Right ventricle myocardium superior (tissue), 1 donor: ENCODE data around the gene MRPL18. TPM values are rescaled to one million over a fixed set of nuclear protein-coding genes. Genes with fewer than 3 reads are reported as not detected.
"Not testable (repeated sequence)": the region's sequence is repeated elsewhere in the genome, so short reads cannot be mapped to it uniquely, and the experiment has no call there.

Experiments
- ATAC-seq: fragments of 200-7000 bp; cut with Tn5 transposase; one replicate; pipeline ENCODE4 v1.9.1; 2020; ENCODE audit warnings: mild to moderate bottlenecking; ENCODE audit not compliant: poor library complexity
- DNase-seq: peaks from one replicate; pipeline ENCODE4 v3.0.0-alpha.2; 2020
- intact Hi-C: fragments of 100-400 bp; cut with DNase I; formaldehyde crosslinking; loops from one replicate; pipeline ENCODE4 v1.11.2; 2022
- long read RNA-seq: library from polyadenylated mRNA; unstranded; transcript quantifications from one replicate; pipeline ENCODE4 v2.0.0, GENCODE V29; 2021
- total RNA-seq: library from RNA; stranded (reverse); fragmentation: NEBNext Ultra II Directional; extraction: Animal tissue kit (Norgen Biotek cat#: 25700); gene quantifications from one replicate; pipeline ENCODE4 v1.2.1, GENCODE V29; 2021
- donor health status: DM: no; HTN: yes; CAD: no; lungs with severe emphysema.

The MRPL18 gene
- 64.1 TPM for total RNA-seq
- long read RNA-seq, transcript MRPL18-201 (4 exons, 978 nt): major isoform, 30 of 39 reads
- long read RNA-seq, partial matches to known transcripts: 2 of 39 reads
- long read RNA-seq, other reads (novel, unspliced or antisense): 5 of 39 reads

- DNase-seq: peak; percentile 95
- ATAC-seq: peak; percentile 94
- intact Hi-C loops: loop anchor here (2.0 kb wide), 1 partner anchor 98 kb away; the partner anchor contains the start of gene SOD2
These were observed at the start of gene MRPL18 for GRCh38 chr6:159790149-159790955. Gene MRPL18 (plus strand): TSS chr6:159790467. CDS start chr6:159790588, 121 bp downstream.

DNA sequence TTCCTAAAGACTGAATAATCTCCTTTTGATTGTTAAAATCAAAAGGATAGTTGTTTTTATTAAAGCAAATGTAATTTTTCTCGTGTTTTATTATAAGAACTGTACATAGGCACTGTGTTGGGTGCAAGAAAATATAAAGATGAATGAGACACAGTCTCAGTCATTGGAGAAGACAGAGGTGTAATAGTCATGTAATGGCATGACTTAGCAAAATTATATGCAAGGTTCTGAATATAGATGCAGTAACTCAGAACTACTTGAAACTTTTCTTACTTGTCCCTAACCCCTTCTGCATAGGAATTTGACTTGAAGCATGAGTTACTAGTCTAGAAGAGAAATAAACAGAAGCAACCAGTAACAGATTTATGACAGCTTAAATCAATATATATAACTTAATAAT, 48.1 kb upstream of the MRPL18 start:
- DNase-seq (no peak), ATAC-seq (no peak)
- intact Hi-C loops: no loop called here

DNA sequence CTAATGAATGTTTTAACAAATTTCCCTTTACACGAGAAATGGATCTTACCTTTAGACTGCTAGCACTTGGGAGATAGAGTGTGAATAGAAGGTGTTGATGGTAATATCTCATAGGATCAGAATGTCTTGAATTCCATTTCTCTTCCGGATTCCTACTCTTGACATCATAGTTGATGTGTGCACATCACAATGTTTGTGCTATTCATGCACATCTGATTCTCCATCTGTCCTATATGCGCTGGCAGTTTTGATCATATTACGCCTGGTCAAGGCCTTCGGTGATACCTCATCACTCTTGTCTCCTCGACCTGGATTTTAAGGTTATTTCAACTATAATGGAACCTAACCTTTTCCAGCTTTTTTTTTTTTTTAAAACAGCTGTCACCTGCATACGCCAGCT, 45.2 kb upstream of the MRPL18 start:
- intact Hi-C loops: no loop called here
- DNase-seq (no peak), ATAC-seq (no peak)

DNA sequence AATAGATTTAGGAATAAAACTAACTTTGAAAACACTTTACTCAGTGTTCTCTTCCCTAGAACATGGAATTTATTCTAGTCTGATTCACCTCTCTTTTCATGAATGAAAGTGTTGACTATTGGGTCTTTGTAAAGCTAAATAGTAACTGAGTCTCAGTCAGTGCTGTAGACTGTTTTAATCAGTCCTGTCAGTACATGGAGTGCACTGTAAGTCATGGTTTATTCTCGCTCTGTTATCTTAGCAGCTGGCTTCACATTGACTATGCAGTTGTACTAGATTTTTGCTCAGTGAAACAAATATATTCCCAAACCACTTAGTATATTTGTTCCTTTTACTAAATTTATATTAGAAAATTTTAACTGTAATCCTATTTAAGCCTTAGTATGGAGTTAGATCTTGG, 43.5 kb upstream of the MRPL18 start:
- intact Hi-C loops: no loop called here
- ATAC-seq: peak; percentile 81
- no peak for DNase-seq

- DNase-seq, intact Hi-C loops, ATAC-seq: not testable (repeated sequence)
These were observed 42.1 kb upstream of the MRPL18 start for GRCh38 chr6:159748127-159748526.

DNA sequence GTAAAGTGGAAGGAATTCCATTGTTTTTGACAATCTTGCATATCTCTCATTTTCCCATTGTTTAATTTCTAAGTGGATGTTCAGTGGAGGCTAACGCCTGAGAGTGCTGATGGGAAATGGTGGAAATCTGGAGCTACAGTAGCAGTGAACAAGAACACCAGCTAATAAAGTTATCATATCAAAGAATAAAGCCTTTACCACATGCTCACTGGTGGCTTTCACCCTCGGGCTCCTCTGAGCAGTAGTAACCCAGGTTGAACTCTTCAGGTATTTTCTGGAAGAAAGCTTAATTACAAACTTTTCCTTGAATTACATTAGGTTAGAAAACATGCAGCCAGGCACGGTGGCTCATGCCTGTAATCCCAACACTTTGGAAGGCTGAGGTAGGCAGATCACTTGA, 38.8 kb upstream of the MRPL18 start:
- DNase-seq (no peak), ATAC-seq (no peak)
- intact Hi-C loops: no loop called here

- ATAC-seq: no peak
- no peak for DNase-seq
- intact Hi-C loops: no loop called here
These were observed 37.0 kb upstream of the MRPL18 start for GRCh38 chr6:159753081-159753872.

DNA sequence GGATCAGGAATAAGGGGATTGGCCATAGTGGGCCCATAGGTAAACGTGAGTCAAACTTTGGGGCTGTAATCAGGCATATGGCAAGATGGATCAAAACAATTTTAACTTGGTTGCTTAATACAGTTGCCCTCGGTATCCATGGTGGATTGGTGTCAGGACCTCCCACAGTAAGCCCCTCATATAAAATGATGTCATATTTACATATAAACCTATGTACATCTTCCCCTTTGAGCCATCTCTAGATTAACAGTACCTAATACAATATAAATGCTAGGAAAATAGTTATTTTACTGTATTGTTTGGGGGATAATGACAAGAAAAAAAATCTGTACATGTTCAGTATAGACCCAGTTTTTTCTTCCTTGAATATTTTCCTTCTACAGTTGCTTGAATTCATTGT, 35.9 kb upstream of the MRPL18 start:
- intact Hi-C loops: no loop called here
- DNase-seq (no peak), ATAC-seq (no peak)

DNA sequence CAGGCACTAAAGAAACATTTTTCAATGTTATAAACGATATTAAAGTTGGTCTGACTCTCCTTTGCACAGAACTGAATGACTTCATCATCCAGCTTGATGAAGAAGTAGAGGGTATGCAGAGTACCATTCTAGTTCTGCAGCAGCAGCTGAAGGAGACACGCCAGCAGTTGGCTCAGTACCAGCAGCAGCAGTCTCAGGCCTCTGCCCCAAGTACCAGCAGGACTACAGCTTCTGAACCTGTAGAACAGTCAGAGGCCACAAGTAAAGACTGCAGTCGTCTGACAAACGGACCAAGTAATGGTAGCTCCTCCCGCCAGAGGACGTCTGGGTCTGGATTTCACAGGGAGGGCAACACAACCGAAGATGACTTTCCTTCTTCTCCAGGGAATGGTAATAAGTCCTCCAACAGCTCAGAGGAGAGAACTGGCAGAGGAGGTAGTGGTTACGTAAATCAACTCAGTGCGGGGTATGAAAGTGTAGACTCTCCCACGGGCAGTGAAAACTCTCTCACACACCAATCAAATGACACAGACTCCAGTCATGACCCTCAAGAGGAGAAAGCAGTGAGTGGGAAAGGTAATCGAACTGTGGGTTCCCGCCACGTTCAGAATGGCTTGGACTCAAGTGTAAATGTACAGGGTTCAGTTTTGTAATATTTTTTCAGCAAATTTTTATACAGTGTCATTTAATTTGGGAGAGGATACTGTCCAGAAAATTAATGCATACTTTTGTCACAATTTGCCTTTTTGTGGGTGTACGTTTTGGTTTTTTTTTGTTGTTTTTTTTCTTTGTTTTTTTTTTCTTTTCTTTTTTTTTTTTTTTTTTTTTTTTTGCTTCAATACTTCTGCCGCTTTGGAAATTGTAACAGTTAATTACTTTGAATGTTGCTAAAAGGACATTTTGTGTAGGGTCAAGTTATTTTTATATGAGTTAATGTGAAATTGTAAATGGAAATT, 35.0 kb upstream of the MRPL18 start:
- no peak for ATAC-seq
- intact Hi-C loops: no loop called here
- DNase-seq: no peak

DNA sequence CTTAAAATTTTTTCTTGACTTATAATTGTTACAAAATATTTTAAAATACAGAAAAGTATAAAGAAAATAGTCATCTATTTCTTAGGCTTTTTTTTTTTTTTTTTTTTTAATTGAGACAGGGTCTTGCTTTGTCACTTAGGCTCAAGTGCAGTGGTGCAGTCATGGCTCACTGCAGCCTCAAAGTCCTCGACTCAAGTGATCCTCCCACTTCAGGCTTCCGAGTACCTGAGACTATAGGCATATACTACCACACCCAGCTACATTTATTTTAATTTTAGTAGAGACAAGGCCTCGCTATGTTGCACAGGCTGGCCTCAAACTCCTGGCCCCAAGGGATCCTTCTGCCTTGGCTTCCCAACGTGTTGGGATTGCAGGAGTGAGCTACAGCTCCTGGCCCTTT, 33.8 kb upstream of the MRPL18 start:
- DNase-seq (no peak), ATAC-seq (no peak)
- intact Hi-C loops: no loop called here

- ATAC-seq: no peak
- DNase-seq: no peak
- intact Hi-C loops: no loop called here
These were observed 32.0 kb upstream of the MRPL18 start for GRCh38 chr6:159758031-159759001.

GRCh38 chr6:159759645-159760044, 30.6 kb upstream of the MRPL18 start:
- intact Hi-C loops: loop anchor here (5.0 kb wide), 1 partner anchor 67 kb away; the partner anchor contains the start of gene SOD2
- DNase-seq: no peak
- ATAC-seq: no peak

- intact Hi-C loops: loop anchor here (5.0 kb wide), 1 partner anchor 68 kb away; the partner anchor contains the start of gene SOD2
- ATAC-seq (no peak), DNase-seq (no peak)
These were observed 29.6 kb upstream of the MRPL18 start for GRCh38 chr6:159760602-159761057.

DNA sequence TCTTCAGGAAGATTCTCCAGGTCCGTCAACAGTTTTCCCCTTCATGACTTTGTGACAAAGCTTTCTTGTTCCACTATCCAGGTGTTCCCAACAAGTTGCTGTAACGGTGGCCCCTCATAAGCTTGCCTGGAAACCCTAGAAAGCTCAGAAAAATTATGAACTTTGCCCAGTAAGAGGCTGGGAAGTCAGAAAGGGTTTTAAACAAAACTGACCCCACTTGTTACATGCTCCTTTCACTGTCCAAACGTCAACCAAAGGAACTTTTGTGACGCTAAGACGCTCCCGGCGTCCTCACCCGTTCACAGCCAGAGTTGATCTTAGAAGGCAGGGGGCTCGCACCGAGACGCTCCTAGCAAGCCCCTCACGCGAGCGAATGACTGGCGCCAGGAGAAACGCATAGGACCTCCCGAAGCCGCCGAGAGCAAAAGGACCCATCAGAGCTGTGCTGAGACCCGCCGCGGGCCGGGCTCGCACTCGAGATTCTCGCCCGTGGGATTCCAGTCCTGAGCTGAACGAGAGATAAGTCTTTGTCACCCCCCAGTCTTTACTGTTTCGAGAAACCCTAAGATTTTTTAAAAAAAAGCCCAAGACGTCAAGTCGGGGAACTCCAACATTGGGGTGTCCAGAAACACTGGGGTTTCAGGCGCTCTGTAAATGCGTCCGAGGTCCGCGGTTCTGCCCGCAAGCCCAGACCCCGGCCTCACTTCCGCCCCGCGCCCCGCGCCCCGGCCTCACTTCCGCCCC, 29.0 kb upstream of the MRPL18 start:
- intact Hi-C loops: loop anchor here (5.0 kb wide), 1 partner anchor 69 kb away; the partner anchor contains the start of gene SOD2
- no peak for ATAC-seq
- peak; percentile 50 for DNase-seq

DNA sequence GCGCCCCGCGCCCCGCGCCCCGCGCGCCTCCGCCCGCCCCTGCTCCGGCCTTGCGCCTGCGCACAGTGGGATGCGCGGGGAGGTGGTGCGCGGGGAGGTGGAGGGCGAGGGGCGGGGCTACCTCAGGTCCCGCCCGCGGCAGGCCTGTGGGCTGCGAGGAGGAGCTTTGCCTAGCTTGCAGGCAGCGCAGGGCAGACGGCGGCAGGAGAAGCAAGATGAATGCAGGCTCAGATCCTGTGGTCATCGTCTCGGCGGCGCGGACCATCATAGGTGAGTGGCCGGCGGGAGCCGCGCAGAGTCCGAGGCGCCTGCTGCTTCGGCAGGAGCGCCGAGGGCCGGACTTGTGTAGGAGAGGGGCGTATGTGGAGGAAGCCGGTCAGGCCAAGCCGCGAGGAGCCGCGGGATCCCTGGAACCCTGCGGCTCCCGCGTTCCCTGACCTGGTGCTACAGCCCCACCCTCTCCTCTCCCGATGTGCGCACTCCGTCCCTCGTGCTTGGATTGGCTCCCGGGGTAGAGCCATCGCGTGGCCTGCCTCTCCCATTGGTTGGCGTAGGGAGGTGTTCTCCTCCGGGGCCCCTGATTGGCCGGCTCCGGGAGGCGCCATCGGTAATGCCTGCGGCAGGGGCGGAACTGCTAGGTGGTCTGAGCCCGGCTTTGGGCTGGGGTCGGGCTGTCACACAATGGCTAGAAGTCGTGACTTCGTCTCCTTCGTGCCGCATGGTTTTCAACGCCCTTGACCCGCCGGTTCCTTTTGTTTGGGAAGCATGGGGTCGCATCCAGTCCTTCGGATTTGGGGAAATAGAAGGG, 28.2 kb upstream of the MRPL18 start, which contains the start of gene ACAT2:
Gene ACAT2 (plus strand): TSS at position 173 of the 808 bp plus-strand sequence. CDS start 43 bp downstream, at position 216.
- DNase-seq: peak; percentile 97
- intact Hi-C loops: loop anchor here (5.0 kb wide), 1 partner anchor 70 kb away; the partner anchor contains the start of gene SOD2
- ATAC-seq: peak; percentile 99
